GM21423 (cell line): Measurements from ENCODE around the gene PCGF3.
"Not testable (repeated sequence)": the region's sequence is repeated elsewhere in the genome, so short reads cannot be mapped to it uniquely, and the experiment has no call there.

Experiments
- ATAC-seq: cut with Tn5 transposase; IDR thresholded peaks from one replicate; pipeline ENCODE4 v1.9.1; 2021; ENCODE audit warnings: mild to moderate bottlenecking, moderate library complexity; ENCODE audit not compliant: unreplicated experiment

The PCGF3 gene

GRCh38 chr4:703336-704197, 2.1 kb upstream of the PCGF3 start:
- ATAC-seq = no peak

GRCh38 chr4:704198-704891, 1.3 kb upstream of the PCGF3 start:
- ATAC-seq = no peak

GRCh38 chr4:704971-705277, 708 bp upstream of the PCGF3 start:
- ATAC-seq = no peak

- not testable (repeated sequence) for ATAC-seq
Measured at GRCh38 chr4:706083-706633, 526 bp downstream of the PCGF3 start.

GRCh38 chr4:706834-707598, 1.4 kb downstream of the PCGF3 start:
- no peak for ATAC-seq

GRCh38 chr4:707929-708630, 2.4 kb downstream of the PCGF3 start:
- no peak for ATAC-seq

- ATAC-seq = no peak
Measured at GRCh38 chr4:708631-708933, 3.0 kb downstream of the PCGF3 start.

GRCh38 chr4:709348-709747, 3.7 kb downstream of the PCGF3 start:
- no peak for ATAC-seq

GRCh38 chr4:710116-710515, 4.5 kb downstream of the PCGF3 start:
- no peak for ATAC-seq

GRCh38 chr4:710916-711315, 5.3 kb downstream of the PCGF3 start:
- ATAC-seq = no peak

GRCh38 chr4:712093-712492, 6.5 kb downstream of the PCGF3 start:
- no peak for ATAC-seq

- no peak for ATAC-seq
Measured at GRCh38 chr4:712916-713632, 7.4 kb downstream of the PCGF3 start.

GRCh38 chr4:714087-714486, 8.5 kb downstream of the PCGF3 start:
- ATAC-seq = no peak

GRCh38 chr4:717601-718320, 12.1 kb downstream of the PCGF3 start:
- ATAC-seq = no peak

GRCh38 chr4:718460-718859, 12.8 kb downstream of the PCGF3 start:
- no peak for ATAC-seq

GRCh38 chr4:720111-720860, 14.7 kb downstream of the PCGF3 start:
- no peak for ATAC-seq

GRCh38 chr4:721261-722168, 15.9 kb downstream of the PCGF3 start:
- no peak for ATAC-seq

- ATAC-seq = no peak
Measured at GRCh38 chr4:722169-722725, 16.6 kb downstream of the PCGF3 start.
